Activated effector memory CD4-positive, alpha-beta T cell treated with anti-CD3 and anti-CD28 coated beads, Interleukin-2, amount 50 U/mL, for 16 hours (primary cell): ENCODE data around the gene SEPTIN11.

ENCODE experiments used
- DNase-seq: peaks from one replicate; pipeline ENCODE4 v3.0.0-alpha.2; 2020

The SEPTIN11 gene

DNA sequence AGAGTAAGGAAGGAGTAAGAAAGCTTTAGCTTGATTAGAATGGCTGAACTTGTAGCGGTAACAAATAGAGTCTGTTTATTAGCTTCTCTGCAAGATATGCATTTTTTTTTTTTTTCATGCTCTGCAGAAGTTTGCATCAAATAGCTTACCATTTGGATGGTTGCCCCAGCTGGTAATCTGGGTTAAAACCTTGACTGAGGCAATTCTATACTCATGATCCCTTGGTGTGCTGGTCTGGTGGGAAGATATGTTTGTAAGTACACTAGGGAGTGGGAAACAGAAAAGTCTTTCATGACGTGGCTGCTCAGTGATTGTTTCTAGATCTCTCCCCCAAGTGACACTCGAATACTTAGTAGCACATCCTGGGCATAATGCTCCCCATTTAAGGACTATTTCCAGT lies 32.1 kb downstream of the SEPTIN11 start:
- DNase-seq = no peak

DNA sequence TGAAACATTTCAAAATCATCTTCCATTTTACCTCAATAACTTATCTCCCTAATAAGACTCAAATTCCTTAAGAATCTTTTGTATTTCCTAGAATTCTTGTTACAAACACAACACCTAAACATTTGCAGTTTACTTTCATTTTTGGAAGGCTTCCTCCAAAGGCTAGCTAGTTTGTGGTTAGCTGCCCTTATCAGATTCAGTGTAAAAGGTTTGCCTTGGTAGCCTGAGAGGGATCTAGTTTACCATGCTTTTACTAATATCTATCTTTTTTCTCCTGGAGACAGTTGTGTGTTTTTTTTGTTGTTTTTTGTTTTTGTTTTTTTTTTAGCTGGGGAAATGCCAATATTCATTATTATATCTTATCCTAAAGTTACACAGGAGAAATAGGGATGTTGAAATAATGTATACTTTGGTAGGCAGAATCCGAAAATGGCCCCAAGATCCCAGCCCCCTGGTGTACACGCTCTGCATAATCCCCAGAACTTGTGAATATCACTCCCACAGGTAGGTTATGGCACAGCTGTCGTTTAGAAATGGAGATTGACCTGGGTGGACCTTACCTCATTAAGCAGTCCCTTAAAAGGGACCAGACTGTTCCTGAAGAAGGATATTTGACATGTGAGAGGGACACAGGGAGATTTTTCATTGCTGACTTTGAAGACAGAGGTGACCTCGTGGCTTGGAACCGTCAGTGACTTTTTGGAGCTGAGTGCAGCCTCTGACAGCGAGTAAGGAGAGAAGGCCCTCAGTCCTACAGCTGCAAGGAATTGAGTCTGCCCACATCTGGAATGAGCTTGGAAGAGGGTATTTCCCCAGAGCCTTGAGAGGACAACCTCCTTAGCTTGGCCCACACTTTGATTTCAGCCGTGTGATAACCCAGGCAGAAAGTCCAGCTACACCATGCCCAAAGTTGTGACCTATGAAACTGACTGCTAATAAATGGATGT lies 33.4 kb downstream of the SEPTIN11 start:
- DNase-seq = no peak

DNA sequence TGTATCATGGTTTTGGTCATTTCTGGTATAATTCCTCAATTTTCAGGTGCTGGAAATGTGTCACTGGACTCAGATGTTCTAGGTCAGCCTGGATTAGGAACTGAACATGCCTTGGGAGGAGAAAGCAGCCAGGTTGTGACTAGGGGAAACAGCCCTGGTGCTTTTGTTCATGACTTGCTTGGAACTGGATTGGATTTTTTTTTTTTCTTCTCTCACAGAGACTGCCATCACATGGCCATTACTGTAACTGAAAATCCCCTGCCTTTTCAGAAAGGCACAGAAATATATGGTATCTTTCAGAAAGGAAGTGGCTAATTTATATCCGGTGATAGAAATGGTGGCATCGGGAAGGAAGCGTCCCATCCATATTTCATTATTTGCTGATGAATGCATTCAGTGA lies 34.6 kb downstream of the SEPTIN11 start:
- DNase-seq = no peak

DNA sequence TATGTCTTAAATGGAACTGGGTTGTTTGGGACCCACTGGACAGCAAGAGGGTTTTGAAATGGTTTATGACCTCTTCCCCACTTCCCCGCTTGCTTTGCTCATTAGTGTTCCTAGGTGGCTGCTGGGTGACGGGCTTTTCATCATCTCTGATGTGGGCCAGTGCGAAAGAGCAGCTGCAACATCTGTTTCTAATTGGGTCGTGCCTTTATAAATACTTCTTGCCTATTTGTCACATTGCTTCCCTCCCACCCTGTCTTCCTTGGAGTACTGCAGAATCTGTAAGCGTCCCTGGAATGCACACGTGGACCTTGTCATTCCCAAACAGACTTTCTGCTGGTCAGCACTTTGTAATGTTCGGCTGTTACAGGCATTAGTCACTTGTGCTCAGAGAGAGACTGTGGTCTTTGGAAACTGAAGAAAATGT lies 35.2 kb downstream of the SEPTIN11 start:
- DNase-seq = no peak

DNA sequence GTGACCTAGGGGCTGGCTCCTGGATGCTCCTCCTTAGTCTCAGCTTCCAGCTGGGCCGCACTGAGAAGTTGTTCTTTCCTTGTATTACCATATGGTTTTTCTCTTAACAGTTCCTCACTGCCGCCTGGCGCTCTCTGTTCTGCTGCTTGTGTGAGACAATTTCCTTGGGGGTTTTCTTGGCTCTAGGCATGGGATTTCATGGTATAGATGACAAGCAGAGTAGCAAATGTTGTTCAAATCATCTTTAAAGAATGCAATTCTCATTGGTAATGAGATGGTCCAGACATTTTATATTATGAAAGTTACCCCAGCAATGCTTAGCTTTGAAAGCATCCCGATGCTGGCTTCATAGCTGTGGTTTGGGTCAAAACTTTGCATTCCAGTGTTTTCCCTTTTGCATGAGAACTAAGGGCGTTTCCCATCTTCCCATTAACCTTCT lies 37.6 kb downstream of the SEPTIN11 start:
- DNase-seq = no peak

DNA sequence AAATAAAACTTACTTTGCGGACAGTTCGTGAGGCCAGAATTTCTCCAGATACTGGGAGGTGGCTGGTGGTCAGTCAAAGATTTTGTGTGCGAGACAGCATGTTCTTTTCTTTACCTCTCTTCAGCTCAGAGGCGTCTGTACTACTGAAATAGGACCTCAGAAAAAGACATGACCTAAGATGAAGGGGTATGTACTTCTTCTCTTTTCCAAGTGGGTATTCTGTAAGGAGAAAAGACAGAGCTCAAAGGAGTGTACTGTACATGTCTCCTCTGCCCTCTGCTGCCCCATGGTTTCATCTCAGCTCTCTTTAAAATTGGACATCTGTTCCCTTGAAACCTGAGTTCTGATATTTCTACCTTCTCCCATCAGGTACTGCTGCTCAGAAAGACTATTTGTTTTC lies 38.1 kb downstream of the SEPTIN11 start:
- no peak for DNase-seq

DNA sequence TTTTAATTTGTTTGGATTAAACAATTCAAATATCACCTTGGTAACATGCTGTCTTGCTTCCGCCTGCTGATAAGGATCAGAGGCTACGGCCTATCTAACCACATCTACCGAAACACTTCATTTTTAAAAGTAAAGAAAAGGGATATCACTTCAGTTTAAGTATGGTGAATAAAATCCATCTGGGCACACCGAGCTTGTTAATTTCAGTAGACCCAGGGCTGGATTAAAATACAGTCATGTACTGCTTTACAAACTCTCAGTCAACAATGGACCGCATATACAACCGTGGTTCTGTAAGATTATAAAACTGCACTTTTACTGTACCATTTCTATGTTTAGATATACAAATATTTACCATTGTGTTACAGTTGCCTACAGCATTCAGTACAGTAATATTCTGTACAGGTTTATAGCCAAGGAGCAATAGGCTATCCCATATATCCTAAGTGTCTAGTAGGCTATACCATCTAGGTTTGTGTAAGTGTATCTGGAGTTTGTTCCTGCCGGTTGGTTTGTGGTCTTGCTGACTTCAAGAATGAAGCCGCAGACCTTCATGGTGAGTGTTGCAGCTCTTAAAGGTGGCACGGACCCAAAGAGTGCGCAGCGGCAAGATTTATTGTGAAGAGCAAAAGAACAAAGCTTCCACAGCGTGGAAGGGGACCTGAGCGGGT lies 40.0 kb downstream of the SEPTIN11 start:
- DNase-seq = peak; percentile 82

DNA sequence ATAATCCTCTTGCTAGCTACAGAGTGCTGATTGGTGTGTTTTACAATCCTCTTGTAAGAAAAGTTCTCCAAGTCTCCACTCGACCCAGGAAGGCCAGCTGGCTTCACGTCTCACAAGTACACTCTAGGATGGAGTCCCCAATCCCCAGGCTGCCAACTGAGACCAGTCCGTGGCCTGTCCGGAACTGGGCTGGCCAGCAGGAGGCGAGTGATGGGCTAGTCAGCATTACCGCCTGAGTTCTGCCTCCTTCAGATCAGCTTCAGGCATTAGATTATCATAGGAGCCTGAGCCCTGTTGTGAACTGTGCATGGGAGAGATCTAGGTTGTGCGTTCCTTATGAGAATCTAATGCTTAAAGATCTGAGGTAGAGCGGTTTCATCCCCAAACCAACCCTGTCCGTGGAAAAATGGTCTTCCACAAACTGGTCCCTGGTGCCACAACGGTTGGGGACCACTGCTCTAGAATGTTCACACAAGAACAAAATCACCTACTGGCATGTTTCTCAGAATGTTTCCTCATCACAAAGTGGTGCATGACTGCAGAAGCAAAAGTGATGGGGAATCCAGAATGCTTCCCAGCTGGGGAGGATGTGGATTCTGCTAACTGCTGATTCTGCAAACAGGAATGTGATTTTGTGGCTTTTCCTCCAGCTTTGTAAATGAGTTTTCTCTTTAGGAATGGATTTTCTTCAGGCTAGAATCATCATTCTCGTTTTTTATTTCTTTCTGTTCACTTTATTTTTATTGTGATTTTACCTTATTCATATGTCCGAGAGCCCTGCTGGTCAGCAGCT lies 40.9 kb downstream of the SEPTIN11 start:
- no peak for DNase-seq

DNA sequence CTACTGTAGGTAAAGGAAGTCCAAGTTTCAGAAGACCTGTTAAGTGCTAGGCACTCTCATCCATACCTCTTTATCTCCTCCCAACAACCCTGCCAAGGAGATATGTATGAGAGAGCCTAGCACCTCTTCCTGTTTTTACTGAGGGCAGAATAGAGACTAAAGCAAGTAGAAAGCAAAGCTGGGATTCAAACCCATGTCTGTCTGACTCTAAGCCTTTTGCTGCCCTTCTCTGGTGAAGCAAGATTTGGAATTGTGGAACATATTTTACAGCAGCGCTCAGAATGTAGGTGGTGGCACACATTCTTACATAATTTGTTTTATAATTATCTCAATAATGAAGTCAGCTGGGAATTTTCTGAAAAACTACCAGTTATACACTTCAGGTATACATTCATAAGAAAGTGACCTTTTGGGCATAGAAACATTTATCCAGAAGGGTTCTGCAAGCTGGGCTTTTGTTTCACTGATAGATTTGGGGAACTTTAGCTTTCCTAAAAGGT lies 41.7 kb downstream of the SEPTIN11 start:
- no peak for DNase-seq

DNA sequence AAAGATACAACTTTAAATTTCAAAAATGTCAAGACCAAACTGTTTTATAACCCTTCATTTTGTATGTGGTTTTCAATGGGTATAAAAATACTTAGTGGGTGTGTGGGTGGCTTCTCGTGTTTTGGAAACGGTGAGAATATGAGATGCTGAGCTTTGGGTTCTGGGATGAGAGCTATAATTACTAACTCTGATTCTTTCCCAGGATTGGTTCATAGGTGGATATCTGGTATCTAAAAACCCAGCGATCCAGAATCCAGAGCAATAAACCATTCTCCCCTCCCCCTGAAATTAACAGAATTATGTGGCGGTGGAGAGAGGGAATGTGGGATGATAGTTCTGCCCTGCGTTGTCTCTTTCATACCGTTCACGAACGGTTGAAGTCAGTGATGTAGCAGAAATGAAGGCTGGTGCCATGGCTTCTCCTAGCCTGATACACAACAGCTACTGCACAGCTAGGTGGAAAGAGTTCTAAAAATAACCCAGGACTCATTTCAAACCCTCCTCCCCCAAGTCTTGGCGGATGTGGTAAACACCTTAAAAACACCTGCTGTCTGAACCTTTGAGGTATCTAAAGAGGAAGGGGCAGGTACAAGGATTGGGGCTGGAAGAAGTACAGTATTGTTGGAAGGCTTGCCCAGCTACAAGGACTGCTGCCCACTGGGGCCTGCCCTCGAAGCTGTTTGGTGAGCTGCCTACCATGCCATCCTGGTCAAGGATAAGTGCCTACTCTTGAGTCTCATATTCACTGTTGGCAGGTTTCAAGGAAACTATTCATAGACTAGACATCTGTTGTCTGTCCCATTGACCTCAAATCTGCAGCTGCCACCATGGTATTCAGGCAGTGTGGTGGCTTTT lies 44.5 kb downstream of the SEPTIN11 start:
- peak; percentile 80 for DNase-seq

DNA sequence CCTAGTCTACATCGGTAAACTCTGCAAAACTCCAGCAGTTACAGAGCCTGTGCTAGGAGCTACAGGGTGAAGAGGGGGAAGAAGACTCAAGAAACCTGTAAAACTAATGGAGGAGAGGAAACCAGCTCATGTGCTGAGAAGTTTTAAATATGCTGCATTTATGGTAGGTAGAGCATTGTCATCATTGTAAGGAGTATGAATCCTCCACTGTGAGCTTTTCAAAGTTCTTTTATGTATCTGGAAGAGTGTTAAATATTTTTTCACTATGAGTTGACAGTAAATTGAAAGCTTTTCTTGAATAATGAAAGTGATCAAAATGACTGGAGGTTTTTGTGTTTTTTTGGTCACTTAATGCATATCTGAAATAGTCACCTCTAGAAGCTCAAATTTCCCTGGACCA lies 46.2 kb downstream of the SEPTIN11 start:
- no peak for DNase-seq

DNA sequence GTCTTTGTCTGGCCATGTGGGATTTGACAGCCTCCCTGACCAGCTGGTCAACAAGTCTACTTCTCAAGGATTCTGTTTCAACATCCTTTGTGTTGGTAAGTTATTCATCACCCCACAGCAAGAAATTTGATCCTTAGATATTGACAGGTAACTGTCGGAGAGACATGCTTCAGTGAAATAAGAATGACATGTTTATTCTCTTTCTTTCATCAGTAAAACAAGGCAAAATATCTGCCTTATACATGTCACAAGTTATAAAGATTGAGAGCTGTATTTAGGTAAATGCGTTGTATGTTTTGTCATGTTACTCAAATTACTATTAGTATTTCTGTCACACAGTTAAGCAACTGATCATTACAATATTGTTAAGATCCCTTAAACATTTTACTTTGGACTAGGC lies 46.9 kb downstream of the SEPTIN11 start:
- no peak for DNase-seq

DNA sequence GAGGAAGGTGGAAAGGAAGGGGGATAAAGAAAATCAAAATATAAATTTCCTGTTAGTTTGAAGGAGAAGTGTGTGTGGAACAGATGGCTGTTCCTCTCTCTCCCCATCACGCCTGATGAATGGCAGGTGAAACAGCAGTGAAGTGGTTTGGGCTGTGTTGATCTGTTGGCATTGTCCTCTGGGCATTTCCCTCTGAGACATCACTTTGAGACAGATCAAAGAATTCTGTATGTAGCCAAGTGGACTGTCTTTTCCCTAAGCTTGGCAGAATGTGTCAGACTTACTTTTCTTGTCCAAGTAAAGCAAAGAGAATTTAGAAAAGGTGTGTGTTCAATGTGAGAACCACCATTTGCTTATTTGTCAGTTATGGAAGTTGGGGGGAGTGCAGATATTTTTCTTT lies 47.5 kb downstream of the SEPTIN11 start:
- no peak for DNase-seq

DNA sequence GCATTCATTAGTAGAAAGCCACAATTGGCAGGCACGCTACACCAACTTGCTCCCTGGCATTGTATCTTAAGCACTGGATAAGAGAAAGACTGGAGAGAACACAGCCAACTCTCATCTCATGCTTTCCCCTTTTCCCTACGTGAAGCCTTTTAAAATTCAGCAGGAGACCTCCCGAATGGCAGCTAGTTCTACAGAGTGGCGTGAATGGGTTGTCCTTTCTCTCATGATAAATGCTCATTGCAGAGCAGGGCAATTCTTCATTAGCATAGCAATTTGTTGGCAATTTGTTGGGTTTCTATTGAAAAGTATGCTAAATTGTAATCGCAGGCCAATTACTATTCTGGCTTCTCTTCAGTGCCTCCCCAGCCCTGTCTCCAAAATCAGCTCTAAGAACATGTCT lies 48.0 kb downstream of the SEPTIN11 start:
- DNase-seq = no peak

DNA sequence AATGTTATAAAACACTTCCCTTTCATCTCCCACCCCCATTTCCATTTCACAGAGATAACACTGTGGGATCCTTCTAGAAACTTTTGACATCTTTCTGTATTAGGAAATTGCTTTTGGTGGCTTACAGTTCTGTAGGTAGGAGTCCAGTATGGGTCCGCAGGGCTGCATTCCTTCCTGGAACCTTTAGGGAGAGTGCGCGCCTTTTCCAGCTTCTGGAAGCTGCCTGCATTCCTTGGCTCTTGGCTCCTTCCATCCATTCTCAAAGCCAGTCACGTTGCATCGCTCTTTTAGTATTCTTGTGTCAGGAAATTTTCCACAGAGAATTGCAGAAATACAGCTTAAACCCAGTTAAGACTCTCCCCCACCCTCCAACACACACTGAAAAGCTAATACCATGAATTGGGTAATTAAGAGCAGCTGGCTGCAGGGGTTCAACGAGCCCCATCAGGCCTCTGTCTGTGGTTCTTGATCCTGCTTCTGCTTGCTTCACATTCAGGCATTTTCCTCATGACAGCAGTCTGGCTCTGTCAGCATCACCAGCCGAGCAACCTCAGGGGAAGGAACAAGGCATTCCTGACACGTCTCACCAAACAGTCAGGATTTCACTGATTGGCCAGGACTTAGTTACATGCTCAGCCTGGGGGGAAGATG lies 48.8 kb downstream of the SEPTIN11 start:
- no peak for DNase-seq
